ENCODE data around the gene EDDM3A.

GRCh38 chr14:20714593-20715250 is 31.0 kb upstream of the EDDM3A start:
- TF ChIP-seq POLR2AphosphoS5 (IDR thresholded peaks at IDR 0.05; ENCODE audit: low read depth, low read length) (no peak), EP300 (IDR thresholded peaks at IDR 0.05; ENCODE audit: borderline replicate concordance in 1 of 2, low read depth in 1 of 2, low read length in 1 of 2) (no peak), RXRA (IDR thresholded peaks at IDR 0.05; ENCODE audit: borderline replicate concordance, low read depth) (no peak), TCF12 (IDR thresholded peaks at IDR 0.05) (no peak), TEAD4 (IDR thresholded peaks at IDR 0.05; ENCODE audit: borderline replicate concordance, insufficient read depth) (no peak), FOSL2 (IDR thresholded peaks at IDR 0.05; ENCODE audit: borderline replicate concordance, low read depth) (no peak), FOXJ3 (CRISPR knock-in tag; IDR thresholded peaks at IDR 0.05) (no peak)
- TF ChIP-seq, protein P1, sequence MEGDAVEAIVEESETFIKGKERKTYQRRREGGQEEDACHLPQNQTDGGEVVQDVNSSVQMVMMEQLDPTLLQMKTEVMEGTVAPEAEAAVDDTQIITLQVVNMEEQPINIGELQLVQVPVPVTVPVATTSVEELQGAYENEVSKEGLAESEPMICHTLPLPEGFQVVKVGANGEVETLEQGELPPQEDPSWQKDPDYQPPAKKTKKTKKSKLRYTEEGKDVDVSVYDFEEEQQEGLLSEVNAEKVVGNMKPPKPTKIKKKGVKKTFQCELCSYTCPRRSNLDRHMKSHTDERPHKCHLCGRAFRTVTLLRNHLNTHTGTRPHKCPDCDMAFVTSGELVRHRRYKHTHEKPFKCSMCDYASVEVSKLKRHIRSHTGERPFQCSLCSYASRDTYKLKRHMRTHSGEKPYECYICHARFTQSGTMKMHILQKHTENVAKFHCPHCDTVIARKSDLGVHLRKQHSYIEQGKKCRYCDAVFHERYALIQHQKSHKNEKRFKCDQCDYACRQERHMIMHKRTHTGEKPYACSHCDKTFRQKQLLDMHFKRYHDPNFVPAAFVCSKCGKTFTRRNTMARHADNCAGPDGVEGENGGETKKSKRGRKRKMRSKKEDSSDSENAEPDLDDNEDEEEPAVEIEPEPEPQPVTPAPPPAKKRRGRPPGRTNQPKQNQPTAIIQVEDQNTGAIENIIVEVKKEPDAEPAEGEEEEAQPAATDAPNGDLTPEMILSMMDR (IDR thresholded peaks at IDR 0.05), result no peak
